HG03039 (cell line): ENCODE measurements around the gene CFAP97D2.
"Not testable (repeated sequence)": the region's sequence is repeated elsewhere in the genome, so short reads cannot be mapped to it uniquely, and the experiment has no call there.

Source experiments
- ATAC-seq: cut with Tn5 transposase; IDR thresholded peaks from one replicate; pipeline ENCODE4 v1.9.1; 2021; ENCODE audit warnings: mild to moderate bottlenecking, moderate library complexity; ENCODE audit not compliant: unreplicated experiment

Gene CFAP97D2

GRCh38 chr13:114198556-114198955 lies 19.5 kb downstream of the CFAP97D2 start:
- ATAC-seq: no peak

- ATAC-seq: not testable (repeated sequence)
Measured at GRCh38 chr13:114199526-114199925, 20.5 kb downstream of the CFAP97D2 start.

- no peak for ATAC-seq
Measured at GRCh38 chr13:114199954-114200353, 20.9 kb downstream of the CFAP97D2 start.

- ATAC-seq: no peak
Measured at GRCh38 chr13:114200399-114200911, 21.4 kb downstream of the CFAP97D2 start.

- no peak for ATAC-seq
Measured at GRCh38 chr13:114202581-114202980, 23.5 kb downstream of the CFAP97D2 start.

- ATAC-seq: no peak
Measured at GRCh38 chr13:114203536-114203935, 24.5 kb downstream of the CFAP97D2 start.

- ATAC-seq: no peak
Measured at GRCh38 chr13:114204894-114205293, 25.8 kb downstream of the CFAP97D2 start.

GRCh38 chr13:114208134-114208533 lies 29.1 kb downstream of the CFAP97D2 start:
- no peak for ATAC-seq

GRCh38 chr13:114211446-114212157 lies 32.5 kb downstream of the CFAP97D2 start:
- no peak for ATAC-seq

GRCh38 chr13:114212158-114212495 lies 33.1 kb downstream of the CFAP97D2 start:
- no peak for ATAC-seq

GRCh38 chr13:114213980-114214379 lies 34.9 kb downstream of the CFAP97D2 start:
- ATAC-seq: no peak

- ATAC-seq: no peak
Measured at GRCh38 chr13:114219392-114219791, 40.3 kb downstream of the CFAP97D2 start.

GRCh38 chr13:114222461-114222968 lies 43.5 kb downstream of the CFAP97D2 start:
- ATAC-seq: no peak

- ATAC-seq: no peak
Measured at GRCh38 chr13:114224201-114224600, 45.1 kb downstream of the CFAP97D2 start.

- ATAC-seq: no peak
Measured at GRCh38 chr13:114225610-114226009, 46.6 kb downstream of the CFAP97D2 start.

GRCh38 chr13:114226088-114226487 lies 47.0 kb downstream of the CFAP97D2 start:
- ATAC-seq: no peak

GRCh38 chr13:114226699-114227323 lies 47.8 kb downstream of the CFAP97D2 start:
- no peak for ATAC-seq

- ATAC-seq: no peak
Measured at GRCh38 chr13:114227528-114227927, 48.5 kb downstream of the CFAP97D2 start.

GRCh38 chr13:114228176-114228575 lies 49.1 kb downstream of the CFAP97D2 start:
- ATAC-seq: no peak

- ATAC-seq: no peak
Measured at GRCh38 chr13:114229506-114229905, 50.4 kb downstream of the CFAP97D2 start.

GRCh38 chr13:114230117-114230516 lies 51.1 kb downstream of the CFAP97D2 start:
- ATAC-seq: no peak

- ATAC-seq: no peak
Measured at GRCh38 chr13:114230575-114230974, 51.5 kb downstream of the CFAP97D2 start.
